ENCODE results near the gene TTC21A.

GRCh38 chr3:39173318-39174125, 66.0 kb downstream of the TTC21A start:
- no peak for TF ChIP-seq CTCF (conservative IDR thresholded peaks at IDR 0.05; ENCODE audit: low read depth, low read length)
- TF ChIP-seq EZH2phosphoT487 (IDR thresholded peaks at IDR 0.05; ENCODE audit: borderline replicate concordance, low read length) = no peak
